Suprapubic skin (tissue), 4 donors: ENCODE measurements around the gene ETFRF1. TPM values are rescaled to one million over a fixed set of nuclear protein-coding genes. Genes with fewer than 3 reads are reported as not detected.
A peak's percentile ranks its signal among the peaks of the same experiment; 100 is the strongest.

Experiments
- DNase-seq, 2 donors: peaks; one replicate each; pipeline ENCODE4 v3.0.0-alpha.2; 2019; ENCODE audit warnings: low spot score in 2 of 2
- H3K27ac ChIP-seq: fragments of 200-600 bp; sonication (generic); one replicate; pipeline ENCODE4 v1.5.1; 2019
- H3K27me3 ChIP-seq: fragments of 200-600 bp; sonication (generic); one replicate; pipeline ENCODE4 v1.5.1; 2019
- H3K36me3 ChIP-seq: fragments of 200-600 bp; sonication (generic); one replicate; pipeline ENCODE4 v1.5.1; 2019
- H3K4me1 ChIP-seq: fragments of 200-600 bp; sonication (generic); one replicate; pipeline ENCODE4 v1.5.1; 2019
- H3K4me3 ChIP-seq: fragments of 200-600 bp; sonication (generic); one replicate; pipeline ENCODE4 v1.5.1; 2019; ENCODE audit warnings: mild to moderate bottlenecking
- H3K9me3 ChIP-seq: fragments of 200-600 bp; sonication (generic); one replicate; pipeline ENCODE4 v1.5.1; 2019
- EP300 ChIP-seq: sonication (generic); formaldehyde crosslinking; IDR thresholded peaks from one replicate; pipeline ENCODE4 v1.6.1; 2017; ENCODE audit warnings: antibody characterized with exemption
- POLR2A ChIP-seq, 2 donors: fragments of 450-650 bp; IDR thresholded peaks; one replicate each; pipeline ENCODE4 v1.6.1; 2017; ENCODE audit warnings: antibody characterized with exemption in 2 of 2, mild to moderate bottlenecking in 2 of 2, moderate library complexity in 2 of 2
- POLR2AphosphoS5 ChIP-seq, 3 donors: sonication (generic); formaldehyde crosslinking; IDR thresholded peaks; one replicate each; pipeline ENCODE4 v1.6.1; 2017; ENCODE audit warnings: antibody characterized with exemption in 3 of 3
- WGBS: methylation state at CpG from one replicate; pipeline ENCODE4 v1.1.5; 2018; 5-methylcytosine and 5-hydroxymethylcytosine counted together
- total RNA-seq, 4 donors: library from RNA; depleted of rRNA; stranded (reverse); fragments of >200 nt; gene quantifications; one replicate each; pipeline ENCODE4 v1.1.0, GENCODE V29; 2016
- TF ChIP-seq, protein P1 (sequence below), 2 donors: fragments of 200-600 bp in 1 of 2; fragments of 450-650 bp in 1 of 2; sonication (generic) in 1 of 2; IDR thresholded peaks; one replicate each; pipeline ENCODE4 v1.5.1; 2016 to 2019; ENCODE audit warnings: antibody characterized with exemption in 2 of 2, mild to moderate bottlenecking in 1 of 2, moderate library complexity in 1 of 2

Gene ETFRF1
- total RNA-seq, 4 donors from 2014 or later = 39.8 to 46.6 (median 41.3) TPM

DNA sequence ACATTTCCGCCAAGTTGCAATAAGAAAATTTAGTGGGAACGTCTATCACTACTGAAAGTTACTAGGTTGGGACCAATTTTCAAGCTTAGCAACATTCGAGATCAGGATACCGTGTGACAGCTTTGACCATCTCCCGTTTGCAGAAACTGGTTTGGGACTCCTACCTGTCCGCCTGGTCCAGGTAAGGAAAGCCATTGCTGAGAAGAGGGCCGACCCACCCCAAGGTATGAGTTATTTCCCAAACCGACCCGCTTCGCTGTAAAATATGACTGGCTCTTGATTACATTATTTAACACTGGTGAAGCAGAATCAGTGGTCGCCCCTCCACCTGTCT, 348 bp upstream of the ETFRF1 start:
- TF ChIP-seq POLR2AphosphoS5 (IDR thresholded peaks at IDR 0.05) (no peak), EP300 (no peak), POLR2A (IDR thresholded peaks at IDR 0.05) (no peak)
- TF ChIP-seq, protein P1, sequence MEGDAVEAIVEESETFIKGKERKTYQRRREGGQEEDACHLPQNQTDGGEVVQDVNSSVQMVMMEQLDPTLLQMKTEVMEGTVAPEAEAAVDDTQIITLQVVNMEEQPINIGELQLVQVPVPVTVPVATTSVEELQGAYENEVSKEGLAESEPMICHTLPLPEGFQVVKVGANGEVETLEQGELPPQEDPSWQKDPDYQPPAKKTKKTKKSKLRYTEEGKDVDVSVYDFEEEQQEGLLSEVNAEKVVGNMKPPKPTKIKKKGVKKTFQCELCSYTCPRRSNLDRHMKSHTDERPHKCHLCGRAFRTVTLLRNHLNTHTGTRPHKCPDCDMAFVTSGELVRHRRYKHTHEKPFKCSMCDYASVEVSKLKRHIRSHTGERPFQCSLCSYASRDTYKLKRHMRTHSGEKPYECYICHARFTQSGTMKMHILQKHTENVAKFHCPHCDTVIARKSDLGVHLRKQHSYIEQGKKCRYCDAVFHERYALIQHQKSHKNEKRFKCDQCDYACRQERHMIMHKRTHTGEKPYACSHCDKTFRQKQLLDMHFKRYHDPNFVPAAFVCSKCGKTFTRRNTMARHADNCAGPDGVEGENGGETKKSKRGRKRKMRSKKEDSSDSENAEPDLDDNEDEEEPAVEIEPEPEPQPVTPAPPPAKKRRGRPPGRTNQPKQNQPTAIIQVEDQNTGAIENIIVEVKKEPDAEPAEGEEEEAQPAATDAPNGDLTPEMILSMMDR (IDR thresholded peaks at IDR 0.05) = no peak
- Histone ChIP-seq H3K27ac (peak overlapping the region; percentile 95), H3K27me3 (no peaks in the 10 kb centered on the region), H3K36me3 (no peaks in the 10 kb centered on the region), H3K4me1 (peaks cover 19% of the 10 kb centered on the region), H3K4me3 (peak overlapping the region; percentile 81), H3K9me3 (no peaks in the 10 kb centered on the region)
- 2% methylated on average over 11 of the region's 11 CpGs for WGBS
- no peak for DNase-seq

DNA sequence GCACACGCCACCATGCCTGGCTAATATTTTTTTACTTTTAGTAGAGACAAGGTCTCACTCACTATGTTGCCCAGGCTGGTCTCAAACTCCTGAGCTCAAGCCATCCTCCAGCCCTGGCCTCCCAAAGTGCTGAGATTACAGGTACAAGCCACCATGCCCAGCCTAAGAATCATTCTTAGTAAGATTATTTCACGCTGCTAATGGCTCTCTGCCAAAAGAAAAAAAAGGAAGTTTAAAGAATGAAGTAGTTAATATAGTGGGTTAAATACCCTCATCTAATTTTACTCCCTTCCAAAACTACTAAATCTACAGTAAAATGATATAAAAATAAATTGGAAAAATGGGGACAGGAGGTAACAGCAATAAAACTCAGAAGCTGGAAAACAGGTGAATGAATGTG, 2.6 kb downstream of the ETFRF1 start:
- no peaks in the 10 kb centered on the region for H3K9me3 ChIP-seq
- no peaks in the 10 kb centered on the region for H3K36me3 ChIP-seq
- no peaks in the 10 kb centered on the region for H3K27me3 ChIP-seq
- peaks cover 19% of the 10 kb centered on the region for H3K4me1 ChIP-seq
- WGBS = 70% methylated on average over 2 of the region's 2 CpGs
- DNase-seq = no peak
- no peak overlapping the region for H3K27ac ChIP-seq
- H3K4me3 ChIP-seq = no peak overlapping the region
- TF ChIP-seq EP300 (no peak), POLR2AphosphoS5 (IDR thresholded peaks at IDR 0.05) (no peak), POLR2A (IDR thresholded peaks at IDR 0.05) (no peak)
- TF ChIP-seq, protein P1 (IDR thresholded peaks at IDR 0.05) = no peak

DNA sequence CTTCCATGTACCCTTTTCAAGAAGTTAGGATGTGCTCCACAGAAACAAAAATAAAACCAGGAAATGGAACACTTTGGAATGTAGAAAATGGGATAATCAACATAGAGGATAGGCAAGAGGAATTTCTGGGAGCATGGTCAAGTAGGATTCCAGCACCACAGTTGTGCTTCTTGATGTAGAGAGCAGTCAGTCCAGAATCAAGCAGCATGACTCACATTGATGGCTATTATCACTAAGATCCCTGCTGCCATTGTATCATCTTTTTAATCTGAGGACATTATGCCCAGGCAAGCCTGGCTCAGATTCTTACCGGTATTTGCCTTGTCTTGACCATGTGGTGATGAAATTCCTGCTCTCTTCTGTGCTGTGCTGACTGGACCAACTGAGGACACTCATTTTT, 5.7 kb downstream of the ETFRF1 start:
- Histone ChIP-seq H3K9me3 (no peaks in the 10 kb centered on the region), H3K4me1 (peaks cover 10% of the 10 kb centered on the region), H3K4me3 (no peak overlapping the region), H3K27me3 (no peaks in the 10 kb centered on the region), H3K36me3 (peaks cover 6% of the 10 kb centered on the region), H3K27ac (no peak overlapping the region)
- 83% methylated on average over 1 of the region's 1 CpG for WGBS
- DNase-seq = no peak
- TF ChIP-seq POLR2A (IDR thresholded peaks at IDR 0.05) = no peak
- TF ChIP-seq POLR2AphosphoS5 (IDR thresholded peaks at IDR 0.05) = no peak
- TF ChIP-seq, protein P1 (IDR thresholded peaks at IDR 0.05) = no peak

DNA sequence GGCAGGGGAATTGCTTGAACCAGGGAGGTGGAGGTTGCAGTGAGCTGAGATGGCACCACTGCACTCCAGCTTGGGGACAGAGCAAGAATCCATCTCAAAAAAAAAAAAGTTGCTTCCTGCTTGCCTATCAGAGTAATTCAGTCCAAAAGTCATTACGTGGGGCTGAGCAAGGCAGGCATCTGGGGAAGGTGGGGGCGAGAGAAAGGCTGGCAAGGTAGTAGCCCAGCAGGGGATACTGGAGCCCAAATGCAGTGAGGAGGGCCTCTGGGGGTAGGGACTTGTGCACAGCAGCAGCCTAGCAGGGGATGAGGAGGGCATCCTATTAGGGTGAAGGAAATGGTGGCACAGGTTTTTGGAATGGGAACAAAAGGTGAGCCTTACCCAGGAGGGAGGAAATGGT, 7.1 kb downstream of the ETFRF1 start:
- TF ChIP-seq, protein P1 (IDR thresholded peaks at IDR 0.05) = no peak
- no peak for TF ChIP-seq POLR2AphosphoS5 (IDR thresholded peaks at IDR 0.05)
- no peak for TF ChIP-seq POLR2A (IDR thresholded peaks at IDR 0.05)

DNA sequence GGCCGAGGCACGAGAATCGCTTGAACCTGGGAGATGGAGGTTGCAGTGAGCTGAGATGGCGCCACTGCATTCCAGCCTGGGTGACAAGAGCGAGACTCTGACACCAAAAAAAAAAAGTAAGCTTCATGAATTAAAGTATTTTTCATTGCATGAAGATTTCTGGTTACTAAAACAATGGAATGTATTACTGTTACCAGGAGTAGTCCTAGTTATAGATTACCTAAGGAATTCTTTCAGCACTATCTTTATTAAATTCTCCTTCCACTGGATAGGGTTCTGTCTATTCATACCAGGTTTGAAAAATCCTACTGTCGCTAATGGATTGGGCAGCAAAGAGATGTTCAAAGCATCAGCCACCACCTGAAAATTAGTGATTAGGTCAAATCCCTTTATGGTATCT, 12.4 kb downstream of the ETFRF1 start:
- no peaks in the 10 kb centered on the region for H3K9me3 ChIP-seq
- DNase-seq = no peak
- TF ChIP-seq, protein P1 (IDR thresholded peaks at IDR 0.05) = no peak
- TF ChIP-seq EP300 (no peak), POLR2A (IDR thresholded peaks at IDR 0.05) (no peak), POLR2AphosphoS5 (IDR thresholded peaks at IDR 0.05) (no peak)
- 98% methylated on average over 6 of the region's 6 CpGs for WGBS
- H3K4me3 ChIP-seq = no peak overlapping the region
- no peaks in the 10 kb centered on the region for H3K27me3 ChIP-seq
- peaks cover 23% of the 10 kb centered on the region for H3K36me3 ChIP-seq
- no peaks in the 10 kb centered on the region for H3K4me1 ChIP-seq
- H3K27ac ChIP-seq = no peak overlapping the region

More for the DNA sequence above, 7.1 kb downstream of the ETFRF1 start:
- Histone ChIP-seq H3K27ac (no peak overlapping the region), H3K4me1 (no peaks in the 10 kb centered on the region), H3K9me3 (no peaks in the 10 kb centered on the region), H3K36me3 (peaks cover 14% of the 10 kb centered on the region), H3K27me3 (no peaks in the 10 kb centered on the region), H3K4me3 (no peak overlapping the region)
- DNase-seq = no peak
- 82% methylated on average over 2 of the region's 2 CpGs for WGBS
